HG03039 (cell line): Measurements from ENCODE around the gene PPP2R5E.

Experiments
- ATAC-seq: cut with Tn5 transposase; IDR thresholded peaks from one replicate; pipeline ENCODE4 v1.9.1; 2021; ENCODE audit warnings: mild to moderate bottlenecking, moderate library complexity; ENCODE audit not compliant: unreplicated experiment

PPP2R5E gene

GRCh38 chr14:63435838-63436237 is 107.3 kb downstream of the PPP2R5E start:
- ATAC-seq: no peak

GRCh38 chr14:63435204-63435603 is 108.0 kb downstream of the PPP2R5E start:
- ATAC-seq: no peak

- ATAC-seq: no peak
Measured at GRCh38 chr14:63432888-63433552, 110.2 kb downstream of the PPP2R5E start.

GRCh38 chr14:63432228-63432627 is 110.9 kb downstream of the PPP2R5E start:
- no peak for ATAC-seq

GRCh38 chr14:63431466-63431865 is 111.7 kb downstream of the PPP2R5E start:
- no peak for ATAC-seq

GRCh38 chr14:63428486-63428885 is 114.7 kb downstream of the PPP2R5E start:
- no peak for ATAC-seq

- ATAC-seq: no peak
Measured at GRCh38 chr14:63426838-63427352, 116.3 kb downstream of the PPP2R5E start.

GRCh38 chr14:63423889-63424288 is 119.3 kb downstream of the PPP2R5E start:
- no peak for ATAC-seq

- no peak for ATAC-seq
Measured at GRCh38 chr14:63423381-63423780, 119.8 kb downstream of the PPP2R5E start.

- no peak for ATAC-seq
Measured at GRCh38 chr14:63421919-63422318, 121.3 kb downstream of the PPP2R5E start.

GRCh38 chr14:63421226-63421625 is 122.0 kb downstream of the PPP2R5E start:
- ATAC-seq: no peak

- ATAC-seq: no peak
Measured at GRCh38 chr14:63418020-63418419, 125.2 kb downstream of the PPP2R5E start.

- ATAC-seq: no peak
Measured at GRCh38 chr14:63413009-63413408, 130.2 kb downstream of the PPP2R5E start.

- no peak for ATAC-seq
Measured at GRCh38 chr14:63406333-63406732, 136.8 kb downstream of the PPP2R5E start.

- no peak for ATAC-seq
Measured at GRCh38 chr14:63405715-63406114, 137.5 kb downstream of the PPP2R5E start.

- ATAC-seq: no peak
Measured at GRCh38 chr14:63404906-63405305, 138.3 kb downstream of the PPP2R5E start.

GRCh38 chr14:63401646-63402045 is 141.5 kb downstream of the PPP2R5E start:
- ATAC-seq: no peak

- ATAC-seq: no peak
Measured at GRCh38 chr14:63398952-63399351, 144.2 kb downstream of the PPP2R5E start.

- ATAC-seq: no peak
Measured at GRCh38 chr14:63394841-63395240, 148.3 kb downstream of the PPP2R5E start.

GRCh38 chr14:63394432-63394831 is 148.7 kb downstream of the PPP2R5E start:
- ATAC-seq: no peak

- no peak for ATAC-seq
Measured at GRCh38 chr14:63393012-63393411, 150.2 kb downstream of the PPP2R5E start.

GRCh38 chr14:63392236-63392635 is 150.9 kb downstream of the PPP2R5E start:
- ATAC-seq: no peak
